NCI-H128 (cell line): Measurements from ENCODE around the gene ARL8A.
"Not testable (repeated sequence)": the region's sequence is repeated elsewhere in the genome, so short reads cannot be mapped to it uniquely, and the experiment has no call there.

Experiments
- DNase-seq: peaks from one replicate; lab custom pipeline; 2025; ENCODE audit not compliant: unreplicated experiment; lab: John Stamatoyannopoulos, UW

The ARL8A gene

GRCh38 chr1:202121006-202121405 lies 23.5 kb downstream of the ARL8A start:
- DNase-seq = no peak

- DNase-seq = no peak
These were observed 26.6 kb downstream of the ARL8A start for GRCh38 chr1:202117898-202118371.

- DNase-seq = no peak
These were observed 28.2 kb downstream of the ARL8A start for GRCh38 chr1:202116287-202116686.

GRCh38 chr1:202113690-202114300 lies 30.7 kb downstream of the ARL8A start:
- DNase-seq = no peak

GRCh38 chr1:202112859-202113689 lies 31.5 kb downstream of the ARL8A start:
- no peak for DNase-seq

GRCh38 chr1:202111589-202111988 lies 32.9 kb downstream of the ARL8A start:
- not testable (repeated sequence) for DNase-seq

- DNase-seq = no peak
These were observed 33.6 kb downstream of the ARL8A start for GRCh38 chr1:202110977-202111376.

GRCh38 chr1:202107801-202108731 lies 36.5 kb downstream of the ARL8A start:
- no peak for DNase-seq

GRCh38 chr1:202107321-202107761 lies 37.2 kb downstream of the ARL8A start:
- DNase-seq = peak; percentile 48

GRCh38 chr1:202106340-202107254 lies 37.9 kb downstream of the ARL8A start:
- no peak for DNase-seq

- no peak for DNase-seq
These were observed 38.8 kb downstream of the ARL8A start for GRCh38 chr1:202105571-202106339.

GRCh38 chr1:202104073-202104472 lies 40.5 kb downstream of the ARL8A start:
- DNase-seq = no peak

- DNase-seq = no peak
These were observed 43.4 kb downstream of the ARL8A start for GRCh38 chr1:202101184-202101583.

GRCh38 chr1:202093858-202094257 lies 50.7 kb downstream of the ARL8A start:
- no peak for DNase-seq

- DNase-seq = no peak
These were observed 53.5 kb downstream of the ARL8A start for GRCh38 chr1:202090994-202091393.

GRCh38 chr1:202088206-202088605 lies 56.3 kb downstream of the ARL8A start:
- DNase-seq = no peak

GRCh38 chr1:202086579-202087350 lies 57.8 kb downstream of the ARL8A start:
- no peak for DNase-seq

GRCh38 chr1:202085682-202086373 lies 58.7 kb downstream of the ARL8A start:
- no peak for DNase-seq
